Stimulated activated CD8-positive, alpha-beta memory T cell treated with anti-CD3 and anti-CD28 coated beads, Interleukin-12 subunit alpha, Interleukin-12 subunit beta, amount 100 ng/mL, for 1 hour (primary cell): ENCODE measurements around the gene ADAM12.
"Not testable (repeated sequence)": the region's sequence is repeated elsewhere in the genome, so short reads cannot be mapped to it uniquely, and the experiment has no call there.

Experiments
- DNase-seq: peaks from one replicate; pipeline ENCODE4 v3.0.0-alpha.2; 2020; ENCODE audit warnings: low read depth

ADAM12 gene

GRCh38 chr10:126054191-126054590 lies 334.1 kb downstream of the ADAM12 start:
- no peak for DNase-seq

DNA sequence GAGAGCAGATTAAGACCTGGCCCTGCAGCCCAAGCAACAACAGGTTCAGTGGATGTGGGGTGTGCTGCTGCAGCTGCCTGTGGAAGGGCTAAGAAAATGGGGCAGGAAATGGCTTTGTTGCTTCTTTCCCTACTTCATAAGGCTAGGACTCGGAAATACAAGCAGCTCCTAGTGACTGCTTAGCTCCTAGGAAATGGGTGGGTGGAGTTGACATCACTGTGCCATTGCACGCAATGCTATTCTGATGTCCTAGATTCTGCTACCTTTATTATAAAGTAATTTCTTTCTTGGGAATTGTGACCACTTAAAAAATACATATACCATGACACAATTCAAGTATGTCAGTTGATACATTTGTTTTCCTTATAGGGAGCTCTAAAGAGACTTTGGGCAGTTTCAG lies 336.1 kb downstream of the ADAM12 start:
- no peak for DNase-seq

- DNase-seq, result no peak
These were observed 338.2 kb downstream of the ADAM12 start for GRCh38 chr10:126049759-126050700.

DNA sequence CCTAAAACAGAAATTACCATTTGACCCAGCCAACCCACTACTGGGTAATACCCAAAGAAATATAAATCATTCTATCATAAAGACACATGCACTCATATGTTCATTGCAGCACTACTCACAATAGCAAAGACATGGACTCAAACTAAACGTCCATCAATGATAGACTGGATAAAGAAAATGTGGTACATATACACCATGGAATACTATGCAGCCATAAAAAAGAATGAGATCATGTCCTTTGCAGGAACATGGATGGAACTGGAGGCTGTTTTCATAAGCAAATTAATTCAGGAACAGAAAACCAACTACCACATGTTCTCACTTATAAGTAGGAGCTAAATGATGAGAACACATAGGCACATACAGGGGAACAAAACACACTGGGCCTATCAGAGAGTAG lies 340.5 kb downstream of the ADAM12 start:
- not testable (repeated sequence) for DNase-seq

- DNase-seq, result no peak
These were observed 341.4 kb downstream of the ADAM12 start for GRCh38 chr10:126046831-126047230.

DNA sequence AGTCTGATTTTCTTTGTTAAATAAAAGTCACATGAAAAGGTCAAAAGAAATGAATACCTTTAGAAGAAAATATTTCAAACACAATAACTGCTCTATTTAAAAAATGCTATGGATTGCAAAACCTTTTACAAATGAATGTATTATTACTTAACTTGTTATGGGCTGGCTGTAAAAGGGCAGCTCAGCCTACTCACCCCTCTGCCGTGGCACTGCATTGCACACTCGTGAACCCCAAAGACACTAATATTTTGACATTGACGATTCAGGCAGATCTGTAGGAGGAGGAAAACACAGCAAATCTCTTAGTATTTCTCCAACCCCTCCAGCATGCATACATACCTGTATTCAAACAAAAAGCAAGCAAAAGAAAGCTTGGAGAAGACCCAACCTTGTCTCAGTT lies 342.4 kb downstream of the ADAM12 start:
- no peak for DNase-seq

DNA sequence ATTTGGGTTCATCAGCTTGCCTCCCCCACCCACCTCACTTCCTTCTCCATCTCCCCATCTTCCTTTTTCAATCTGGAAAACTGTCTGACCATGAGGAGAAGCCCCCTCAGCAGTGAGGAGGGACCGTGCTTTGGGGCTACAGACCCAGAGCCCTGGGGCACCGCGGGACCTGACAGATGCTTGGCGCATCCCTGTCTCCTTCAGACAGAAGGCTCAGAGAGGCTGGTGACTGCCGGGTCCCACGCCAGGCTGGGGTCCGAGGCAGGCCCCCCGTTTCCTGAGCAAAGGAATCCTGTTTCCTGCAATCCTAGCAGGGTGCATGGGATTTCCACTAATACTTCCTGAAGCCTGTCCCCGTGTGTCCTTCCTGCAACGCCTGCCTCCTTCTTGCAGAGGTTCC lies 344.9 kb downstream of the ADAM12 start:
- no peak for DNase-seq

GRCh38 chr10:126042906-126043305 lies 345.4 kb downstream of the ADAM12 start:
- no peak for DNase-seq

DNA sequence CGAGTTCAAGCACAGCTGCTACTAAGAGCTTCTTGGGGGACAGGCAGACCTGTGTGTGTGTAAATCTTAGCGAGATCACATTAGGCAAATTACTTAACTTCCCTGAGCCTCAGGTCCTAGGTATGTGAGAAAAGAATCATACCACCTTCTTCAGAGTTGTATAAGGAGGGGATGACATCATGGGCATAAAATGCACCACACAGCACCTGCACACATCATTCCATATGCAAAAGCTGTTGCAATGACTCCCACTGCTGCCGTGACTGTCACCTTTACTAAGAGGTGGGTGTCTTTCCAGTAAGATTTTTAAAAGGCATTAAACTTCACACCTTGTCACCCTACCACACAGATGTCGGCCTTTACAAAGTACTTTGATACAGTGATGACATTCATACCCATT lies 345.9 kb downstream of the ADAM12 start:
- DNase-seq, result no peak

- peak; percentile 52 for DNase-seq
These were observed 346.5 kb downstream of the ADAM12 start for GRCh38 chr10:126041804-126042231.

DNA sequence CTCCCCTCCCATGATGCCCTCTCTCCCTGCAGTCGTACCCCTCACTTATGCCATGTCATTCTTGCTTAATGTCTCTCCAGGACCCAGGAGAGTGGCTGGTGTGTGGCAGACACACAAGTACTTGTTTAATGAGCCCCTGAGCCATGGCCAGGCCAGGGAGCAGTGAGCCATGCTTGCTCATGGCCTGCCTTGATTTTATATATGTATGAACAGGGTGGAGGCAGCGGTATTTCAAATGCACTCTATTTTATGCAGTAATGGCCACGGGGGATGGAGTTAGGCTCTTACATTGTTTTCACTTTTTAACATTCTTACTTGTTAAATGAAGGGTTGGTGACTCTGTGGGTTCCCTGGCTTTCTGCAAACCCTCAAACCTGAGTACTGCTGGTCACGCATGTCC lies 347.2 kb downstream of the ADAM12 start:
- DNase-seq, result no peak

DNA sequence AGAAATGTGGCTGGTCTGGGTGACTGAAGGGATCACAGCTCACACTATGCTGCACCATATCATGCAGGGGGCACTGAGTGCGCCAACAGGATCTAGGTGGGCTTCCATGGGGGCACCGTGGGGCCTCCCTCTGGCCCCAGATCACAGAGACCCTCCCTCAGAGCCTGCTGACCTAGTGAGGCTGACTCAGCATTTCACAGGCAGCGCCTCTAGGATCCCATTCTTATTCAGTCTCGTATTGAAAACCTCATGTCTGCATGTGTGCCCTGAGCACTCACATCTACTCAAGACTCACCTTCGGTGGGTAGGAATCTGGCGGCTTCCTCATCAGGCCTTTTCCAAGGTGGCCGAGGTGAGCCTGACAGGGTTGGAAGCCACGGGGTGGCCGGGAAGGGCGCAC lies 350.3 kb downstream of the ADAM12 start:
- no peak for DNase-seq

- no peak for DNase-seq
These were observed 351.8 kb downstream of the ADAM12 start for GRCh38 chr10:126036515-126036914.

DNA sequence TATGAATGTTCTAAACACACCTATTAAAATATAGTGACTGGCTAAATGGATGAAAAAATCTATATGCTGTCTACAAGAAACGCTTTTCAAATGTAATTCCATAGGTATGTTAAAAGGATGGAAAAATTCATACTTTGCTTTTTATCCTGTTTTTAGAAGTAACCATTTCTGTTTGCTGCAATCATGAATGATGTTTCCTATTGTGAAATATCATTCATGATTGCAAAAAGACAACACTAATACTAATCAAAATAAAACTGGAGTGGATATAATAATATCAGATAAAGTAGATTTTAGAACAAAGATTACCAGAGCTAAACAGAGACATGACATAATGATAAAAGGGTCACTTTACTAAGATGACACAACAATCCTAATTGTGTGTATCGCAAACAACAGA lies 353.7 kb downstream of the ADAM12 start:
- no peak for DNase-seq

GRCh38 chr10:126029999-126030398 lies 358.3 kb downstream of the ADAM12 start:
- no peak for DNase-seq

DNA sequence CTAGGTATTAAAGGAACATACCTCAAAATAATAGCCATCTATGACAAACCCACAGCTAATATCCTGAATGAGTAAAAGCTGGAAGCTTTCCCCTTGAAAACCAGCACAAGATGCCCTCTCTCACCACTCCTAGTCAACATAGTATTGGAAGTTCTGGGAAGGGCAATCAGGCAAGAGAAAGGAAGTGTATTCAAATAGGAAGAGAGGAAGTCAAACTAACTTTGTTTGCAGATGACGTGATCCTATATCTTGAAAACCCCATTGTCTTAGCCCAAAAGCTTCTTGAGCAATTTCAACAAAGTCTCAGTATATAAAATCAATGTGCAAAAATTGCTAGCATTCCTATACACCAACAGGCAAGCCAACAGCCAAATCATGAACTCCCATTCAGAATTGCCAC lies 360.6 kb downstream of the ADAM12 start:
- no peak for DNase-seq

- DNase-seq, result no peak
These were observed 365.4 kb downstream of the ADAM12 start for GRCh38 chr10:126022841-126023240.

DNA sequence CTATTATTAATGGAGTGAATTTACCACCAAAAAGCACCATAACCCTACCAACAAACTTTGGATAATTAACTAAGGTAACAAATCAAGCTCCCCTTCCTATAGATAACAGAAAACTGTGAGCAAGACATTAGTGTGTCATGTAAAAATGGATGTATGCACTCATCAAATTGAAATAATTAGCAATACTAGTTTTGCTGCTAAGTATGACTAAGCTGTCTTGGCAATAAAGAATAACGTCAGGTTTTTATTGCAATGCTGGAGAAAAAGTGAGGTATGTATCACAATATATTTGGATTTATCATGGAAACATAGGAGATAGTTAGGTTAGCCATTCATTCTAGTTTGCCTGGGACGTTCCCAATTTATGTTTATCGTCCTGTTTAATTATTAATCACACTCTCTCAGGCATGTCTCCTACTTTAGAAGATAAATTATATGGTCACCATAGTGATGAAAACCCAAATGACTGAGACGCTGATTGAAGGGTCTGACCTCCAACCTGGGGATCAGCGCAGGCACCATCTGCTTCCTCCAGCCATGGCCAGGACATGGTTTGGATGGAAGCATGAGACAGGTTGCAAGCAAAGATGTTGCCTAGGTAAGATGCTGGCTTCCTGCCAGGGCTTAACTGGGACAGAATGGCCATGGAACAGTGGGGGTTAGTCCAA lies 366.3 kb downstream of the ADAM12 start:
- DNase-seq, result no peak

DNA sequence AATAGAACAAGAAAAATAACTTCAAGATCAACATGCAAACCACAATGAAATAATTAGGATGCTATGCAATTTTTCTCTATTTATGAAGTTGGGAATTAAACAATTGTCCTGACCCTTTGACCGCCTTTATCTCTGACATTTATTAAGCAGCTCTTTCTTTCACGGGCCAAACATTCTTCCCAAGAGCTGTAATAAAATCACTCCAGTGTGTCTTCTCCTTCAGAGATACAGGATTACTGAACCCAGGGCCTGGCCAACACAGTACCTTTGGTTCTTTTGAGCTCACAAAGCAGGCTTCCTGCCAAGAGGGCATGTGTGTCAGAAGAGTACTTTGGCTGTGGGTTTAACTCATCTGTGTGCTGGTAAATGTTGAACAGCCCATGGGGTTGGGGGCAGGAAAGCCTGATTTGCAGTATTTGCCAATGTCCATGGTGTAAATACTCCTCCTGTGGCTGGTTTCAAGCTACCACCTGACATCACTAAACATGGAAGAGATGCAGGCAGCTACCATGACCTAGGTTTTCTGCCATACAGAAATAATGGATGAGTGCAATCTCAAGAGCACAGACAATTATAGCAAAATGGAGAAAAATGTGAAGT lies 370.2 kb downstream of the ADAM12 start:
- DNase-seq, result no peak

DNA sequence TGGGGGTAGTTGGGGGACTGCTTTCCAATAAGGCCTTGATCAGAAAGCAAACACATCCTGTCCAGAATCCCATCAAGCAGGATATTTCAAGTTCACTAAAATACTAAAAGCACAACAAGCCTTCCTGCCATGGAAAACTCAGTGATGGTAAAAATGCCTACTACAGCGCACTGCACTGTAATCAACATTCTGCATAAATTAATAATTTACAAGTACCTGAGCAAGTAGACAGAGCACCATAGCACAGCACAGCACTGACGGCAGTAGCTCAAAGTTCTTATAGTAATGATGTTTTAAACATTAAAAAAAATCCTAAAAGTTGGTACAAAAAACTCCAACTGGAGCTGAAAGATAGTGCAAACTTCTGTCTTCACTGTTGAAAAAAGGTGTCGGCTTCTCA lies 371.4 kb downstream of the ADAM12 start:
- no peak for DNase-seq

- DNase-seq, result no peak
These were observed 372.0 kb downstream of the ADAM12 start for GRCh38 chr10:126016156-126016805.

- DNase-seq, result no peak
These were observed 372.9 kb downstream of the ADAM12 start for GRCh38 chr10:126015413-126015812.
